Effector memory CD4-positive, alpha-beta T cell (primary cell): ENCODE data around the gene FBXO3.
"Not testable (repeated sequence)": the region's sequence is repeated elsewhere in the genome, so short reads cannot be mapped to it uniquely, and the experiment has no call there.

Experiments used
- DNase-seq, 3 donors: peaks; one replicate each; pipeline ENCODE4 v3.0.0-alpha.2; 2020
- H3K27ac ChIP-seq: 2 replicates; pipeline ENCODE4 v1.7.0; 2013; ENCODE audit warnings: mild to moderate bottlenecking, low read length, moderate library complexity; ENCODE audit not compliant: insufficient read depth, poor library complexity, severe bottlenecking
- H3K27me3 ChIP-seq: replicated peaks from 2 replicates; pipeline ENCODE4 v1.7.0; 2013; ENCODE audit warnings: mild to moderate bottlenecking, low read length; ENCODE audit not compliant: insufficient read depth, control insufficient read depth, poor library complexity, severe bottlenecking
- H3K36me3 ChIP-seq: 2 replicates; pipeline ENCODE4 v1.7.0; 2013; ENCODE audit warnings: mild to moderate bottlenecking, low read length, moderate library complexity; ENCODE audit not compliant: control insufficient read depth, insufficient read depth
- H3K4me1 ChIP-seq: 2 replicates; pipeline ENCODE4 v1.7.0; 2013; ENCODE audit warnings: low read length, mild to moderate bottlenecking; ENCODE audit not compliant: control insufficient read depth, insufficient read depth, poor library complexity, severe bottlenecking
- H3K4me3 ChIP-seq: 2 replicates; pipeline ENCODE4 v1.7.0; 2013; ENCODE audit warnings: low read length, low read depth, mild to moderate bottlenecking; ENCODE audit not compliant: insufficient read depth, poor library complexity, severe bottlenecking
- H3K9me3 ChIP-seq: 2 replicates; pipeline ENCODE4 v1.7.0; 2013; ENCODE audit warnings: mild to moderate bottlenecking, low read length, moderate library complexity; ENCODE audit not compliant: control insufficient read depth

FBXO3 gene

DNA sequence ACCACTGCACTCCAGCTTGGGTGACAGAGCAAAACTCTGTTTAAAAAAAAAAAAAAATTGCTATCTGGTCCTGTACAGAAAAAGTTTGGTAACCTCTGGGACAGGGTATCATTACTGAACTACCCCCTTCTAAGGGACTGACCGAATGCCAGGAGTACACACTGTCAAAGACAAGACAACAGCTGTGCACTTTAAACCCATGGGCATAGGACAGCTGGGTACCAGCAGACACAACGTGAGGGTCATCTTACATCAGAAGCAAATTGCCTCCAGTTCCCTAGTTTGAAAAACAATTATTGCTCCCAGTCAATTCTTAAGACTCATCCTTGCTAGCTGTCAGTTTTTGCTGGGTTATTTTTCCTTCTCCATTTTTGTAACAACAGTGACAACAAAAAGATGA is 55.9 kb downstream of the FBXO3 start:
- H3K9me3 ChIP-seq, result no peaks in the 10 kb centered on the region
- H3K4me1 ChIP-seq, result no peaks in the 10 kb centered on the region
- H3K4me3 ChIP-seq, result no peak overlapping the region
- peaks cover 28% of the 10 kb centered on the region for H3K36me3 ChIP-seq
- no peak for DNase-seq
- no peak overlapping the region for H3K27ac ChIP-seq
- H3K27me3 ChIP-seq, result no peaks in the 10 kb centered on the region

DNA sequence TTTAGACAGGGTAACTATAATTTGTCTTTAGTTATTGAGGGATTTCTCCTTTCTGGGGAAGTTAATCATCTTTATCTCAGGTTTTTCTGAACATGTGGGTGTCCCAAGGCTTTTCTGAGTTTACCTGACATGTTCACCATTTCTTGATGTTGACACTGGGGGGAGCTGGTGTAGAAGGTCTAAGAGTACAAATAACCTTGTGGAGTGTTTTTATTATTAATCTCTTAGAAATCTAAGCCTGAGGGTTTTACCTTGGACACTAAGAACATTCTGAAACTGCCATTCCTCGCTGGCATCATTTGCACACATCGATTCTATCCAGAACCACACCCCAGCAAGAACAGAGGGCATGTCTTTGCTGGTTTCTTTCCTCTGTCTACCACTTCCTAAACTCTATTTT is 58.1 kb downstream of the FBXO3 start:
- Histone ChIP-seq H3K9me3 (no peaks in the 10 kb centered on the region), H3K27ac (no peak overlapping the region), H3K36me3 (peaks cover 22% of the 10 kb centered on the region), H3K4me3 (no peak overlapping the region), H3K4me1 (no peaks in the 10 kb centered on the region), H3K27me3 (no peaks in the 10 kb centered on the region)
- no peak for DNase-seq

GRCh38 chr11:33713856-33714398 is 60.4 kb downstream of the FBXO3 start:
- Histone ChIP-seq H3K4me1 (no peaks in the 10 kb centered on the region), H3K27ac (no peak overlapping the region), H3K4me3 (no peak overlapping the region), H3K27me3 (no peaks in the 10 kb centered on the region), H3K36me3 (peaks cover 32% of the 10 kb centered on the region), H3K9me3 (no peaks in the 10 kb centered on the region)
- no peak for DNase-seq

DNA sequence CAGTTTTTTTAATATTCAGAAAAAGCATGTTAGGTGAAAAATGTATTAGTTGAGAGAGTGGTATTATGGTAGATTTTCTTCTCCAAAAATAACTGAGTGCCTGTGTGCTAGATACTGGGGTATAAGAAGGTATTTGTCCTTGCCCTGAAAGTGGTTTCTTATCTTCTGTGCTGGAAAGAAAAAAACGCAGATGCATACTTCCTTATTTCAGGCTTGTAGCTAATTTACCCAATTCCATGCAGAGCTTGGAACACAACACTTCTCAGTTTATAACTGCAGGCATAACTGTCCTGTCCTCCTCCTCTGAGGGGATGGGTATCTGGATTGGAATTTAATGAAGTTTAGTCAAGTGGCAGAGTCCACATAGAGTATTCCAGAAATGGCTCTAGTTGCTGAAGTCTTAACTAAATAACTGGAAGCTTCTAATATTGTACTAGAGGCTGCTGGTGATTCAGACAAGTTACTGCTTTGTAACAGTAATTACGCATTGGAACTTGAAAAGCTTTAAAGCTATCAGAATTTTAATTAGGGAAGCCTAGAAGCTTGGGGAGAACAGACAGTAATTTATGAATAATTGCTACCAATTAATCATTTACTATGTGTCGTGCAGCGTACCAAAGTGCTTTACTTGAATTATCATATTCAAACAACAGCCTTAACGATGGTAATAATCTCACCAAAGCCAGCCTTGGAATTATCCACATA is 61.0 kb downstream of the FBXO3 start:
- H3K27ac ChIP-seq, result no peak overlapping the region

DNA sequence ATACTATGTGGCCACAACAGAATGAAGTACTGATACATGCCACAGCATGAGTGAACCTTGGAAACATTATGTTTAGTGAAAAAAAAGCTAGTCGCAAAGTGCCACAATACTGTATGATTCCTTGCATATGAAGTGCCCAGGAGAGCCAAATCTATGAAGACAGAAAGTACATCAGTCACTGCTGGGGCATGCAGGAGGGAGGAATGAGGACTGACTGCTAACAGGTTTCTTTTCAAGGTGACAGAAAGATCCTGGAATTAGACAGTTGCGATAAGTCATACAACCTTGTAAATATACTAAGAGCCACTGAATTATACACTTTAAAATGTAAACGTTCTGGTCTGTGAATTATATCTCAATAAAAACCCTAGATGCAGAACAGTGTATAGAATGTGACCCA is 61.9 kb downstream of the FBXO3 start:
- Histone ChIP-seq H3K27me3 (no peaks in the 10 kb centered on the region), H3K4me1 (no peaks in the 10 kb centered on the region), H3K27ac (no peak overlapping the region), H3K4me3 (no peak overlapping the region), H3K9me3 (no peaks in the 10 kb centered on the region), H3K36me3 (peaks cover 37% of the 10 kb centered on the region)
- DNase-seq, result no peak

More for the DNA sequence above, 61.0 kb downstream of the FBXO3 start:
- Histone ChIP-seq H3K4me3 (no peak overlapping the region), H3K9me3 (no peaks in the 10 kb centered on the region), H3K36me3 (peaks cover 38% of the 10 kb centered on the region), H3K4me1 (no peaks in the 10 kb centered on the region), H3K27me3 (no peaks in the 10 kb centered on the region)
- DNase-seq, result no peak

DNA sequence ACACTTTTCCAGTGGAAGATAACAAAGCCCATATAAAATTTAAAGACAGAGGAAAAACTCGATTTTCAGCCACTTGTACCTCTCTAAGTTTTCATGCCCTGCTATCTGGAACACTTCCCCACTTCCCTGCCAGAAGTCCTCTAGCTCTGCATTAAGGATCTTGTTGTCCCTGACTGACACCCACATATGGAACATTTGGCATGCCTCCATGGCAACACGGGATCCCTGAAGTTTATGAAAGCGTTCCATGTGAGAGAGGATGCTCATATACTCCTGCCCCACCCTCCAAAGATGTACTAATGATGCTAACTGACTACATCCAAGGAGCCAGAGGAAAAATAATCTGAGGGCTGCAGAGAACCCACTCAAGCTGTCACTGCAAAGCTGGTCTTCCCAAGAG is 64.9 kb downstream of the FBXO3 start:
- Histone ChIP-seq H3K36me3 (peaks cover 28% of the 10 kb centered on the region), H3K4me1 (no peaks in the 10 kb centered on the region), H3K27ac (no peak overlapping the region), H3K27me3 (no peaks in the 10 kb centered on the region), H3K9me3 (no peaks in the 10 kb centered on the region), H3K4me3 (no peak overlapping the region)
- DNase-seq, result no peak

DNA sequence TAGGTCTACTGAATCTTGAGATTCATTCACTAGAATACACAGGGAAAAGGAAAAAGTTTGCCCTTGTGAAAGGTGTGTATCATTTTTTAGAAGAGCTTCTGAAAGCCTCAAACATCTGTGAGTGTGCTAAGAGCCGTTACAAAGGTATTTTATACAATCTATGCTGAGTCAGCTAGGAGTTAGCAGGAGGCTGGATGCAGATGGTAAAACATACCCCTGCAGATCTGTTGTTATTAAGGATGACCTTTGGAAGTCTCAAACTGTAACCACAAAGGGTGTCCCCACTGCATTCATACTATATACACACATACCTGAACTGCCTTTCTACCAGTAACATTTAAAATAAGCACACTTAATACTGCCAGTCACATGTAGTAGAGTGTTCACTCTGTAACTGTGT is 65.3 kb downstream of the FBXO3 start:
- Histone ChIP-seq H3K4me3 (no peak overlapping the region), H3K27ac (no peak overlapping the region), H3K4me1 (no peaks in the 10 kb centered on the region), H3K36me3 (peaks cover 26% of the 10 kb centered on the region), H3K27me3 (no peaks in the 10 kb centered on the region), H3K9me3 (no peaks in the 10 kb centered on the region)
- no peak for DNase-seq

GRCh38 chr11:33707831-33708230 is 66.5 kb downstream of the FBXO3 start:
- not testable (repeated sequence) for H3K4me3 ChIP-seq, H3K9me3 ChIP-seq, H3K4me1 ChIP-seq, DNase-seq, H3K27ac ChIP-seq, H3K27me3 ChIP-seq
- peaks cover 24% of the 10 kb centered on the region for H3K36me3 ChIP-seq

DNA sequence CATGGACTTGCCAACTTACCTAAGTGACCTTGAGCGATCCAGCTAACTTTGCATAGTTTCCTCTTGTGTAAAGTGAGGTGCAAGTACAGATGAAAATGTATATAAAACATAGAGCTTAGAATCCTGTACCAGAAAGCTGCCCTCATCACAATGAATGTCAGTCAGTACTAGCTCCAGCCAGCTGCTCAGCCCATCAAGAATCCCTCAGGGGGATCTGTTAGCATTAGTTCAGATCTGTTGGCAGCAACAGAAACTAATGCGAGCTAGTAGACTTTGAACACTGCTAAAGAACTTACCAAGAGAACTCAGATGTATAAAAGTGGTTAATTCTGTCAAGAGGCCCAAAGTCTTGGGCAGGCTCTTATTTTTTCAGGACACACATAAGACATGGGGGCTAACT is 67.4 kb downstream of the FBXO3 start:
- Histone ChIP-seq H3K27me3 (no peaks in the 10 kb centered on the region), H3K4me3 (no peak overlapping the region), H3K9me3 (no peaks in the 10 kb centered on the region), H3K27ac (no peak overlapping the region), H3K4me1 (no peaks in the 10 kb centered on the region), H3K36me3 (peaks cover 24% of the 10 kb centered on the region)
- no peak for DNase-seq

GRCh38 chr11:33706546-33706945 is 67.8 kb downstream of the FBXO3 start:
- Histone ChIP-seq H3K4me3 (no peak overlapping the region), H3K36me3 (peaks cover 24% of the 10 kb centered on the region), H3K27ac (no peak overlapping the region), H3K4me1 (peaks cover under 1% of the 10 kb centered on the region), H3K27me3 (no peaks in the 10 kb centered on the region), H3K9me3 (no peaks in the 10 kb centered on the region)
- no peak for DNase-seq
